ENCODE measurements around the gene SIRT2.
A peak's percentile ranks its signal among the peaks of the same experiment; 100 is the strongest.
"Not testable (repeated sequence)": the region's sequence is repeated elsewhere in the genome, so short reads cannot be mapped to it uniquely, and the experiment has no call there.

The SIRT2 gene

GRCh38 chr19:38842439-38843174 lies 56.8 kb downstream of the SIRT2 start:
- no peak for DNase-seq

GRCh38 chr19:38841787-38842438 lies 57.5 kb downstream of the SIRT2 start:
- DNase-seq: no peak

GRCh38 chr19:38841180-38841766 lies 58.1 kb downstream of the SIRT2 start:
- DNase-seq: no peak

GRCh38 chr19:38840583-38840968 lies 58.8 kb downstream of the SIRT2 start:
- no peak for DNase-seq

- DNase-seq: no peak
Measured at GRCh38 chr19:38839816-38840582, 59.4 kb downstream of the SIRT2 start.

- no peak for DNase-seq
Measured at GRCh38 chr19:38838986-38839761, 60.2 kb downstream of the SIRT2 start.

GRCh38 chr19:38838208-38838985 lies 61.0 kb downstream of the SIRT2 start:
- DNase-seq: no peak

GRCh38 chr19:38837656-38838121 lies 61.7 kb downstream of the SIRT2 start:
- DNase-seq: peak; percentile 15

- no peak for DNase-seq
Measured at GRCh38 chr19:38836983-38837626, 62.3 kb downstream of the SIRT2 start.

GRCh38 chr19:38836159-38836982 lies 63.0 kb downstream of the SIRT2 start:
- no peak for DNase-seq

- no peak for DNase-seq
Measured at GRCh38 chr19:38834590-38834989, 64.8 kb downstream of the SIRT2 start.

- no peak for DNase-seq
Measured at GRCh38 chr19:38834104-38834490, 65.3 kb downstream of the SIRT2 start.

- no peak for DNase-seq
Measured at GRCh38 chr19:38833092-38833425, 66.4 kb downstream of the SIRT2 start.

- DNase-seq: peak; percentile 31
Measured at GRCh38 chr19:38831142-38831605, 68.2 kb downstream of the SIRT2 start.

GRCh38 chr19:38830039-38830733 lies 69.2 kb downstream of the SIRT2 start:
- no peak for DNase-seq

GRCh38 chr19:38829203-38829602 lies 70.2 kb downstream of the SIRT2 start:
- DNase-seq: not testable (repeated sequence)
